GM19043 (cell line): Measurements from ENCODE around the gene FBXO7.

Experiments
- ATAC-seq: cut with Tn5 transposase; IDR thresholded peaks from one replicate; pipeline ENCODE4 v1.9.1; 2021; ENCODE audit warnings: low read depth; ENCODE audit not compliant: unreplicated experiment

FBXO7 gene

DNA sequence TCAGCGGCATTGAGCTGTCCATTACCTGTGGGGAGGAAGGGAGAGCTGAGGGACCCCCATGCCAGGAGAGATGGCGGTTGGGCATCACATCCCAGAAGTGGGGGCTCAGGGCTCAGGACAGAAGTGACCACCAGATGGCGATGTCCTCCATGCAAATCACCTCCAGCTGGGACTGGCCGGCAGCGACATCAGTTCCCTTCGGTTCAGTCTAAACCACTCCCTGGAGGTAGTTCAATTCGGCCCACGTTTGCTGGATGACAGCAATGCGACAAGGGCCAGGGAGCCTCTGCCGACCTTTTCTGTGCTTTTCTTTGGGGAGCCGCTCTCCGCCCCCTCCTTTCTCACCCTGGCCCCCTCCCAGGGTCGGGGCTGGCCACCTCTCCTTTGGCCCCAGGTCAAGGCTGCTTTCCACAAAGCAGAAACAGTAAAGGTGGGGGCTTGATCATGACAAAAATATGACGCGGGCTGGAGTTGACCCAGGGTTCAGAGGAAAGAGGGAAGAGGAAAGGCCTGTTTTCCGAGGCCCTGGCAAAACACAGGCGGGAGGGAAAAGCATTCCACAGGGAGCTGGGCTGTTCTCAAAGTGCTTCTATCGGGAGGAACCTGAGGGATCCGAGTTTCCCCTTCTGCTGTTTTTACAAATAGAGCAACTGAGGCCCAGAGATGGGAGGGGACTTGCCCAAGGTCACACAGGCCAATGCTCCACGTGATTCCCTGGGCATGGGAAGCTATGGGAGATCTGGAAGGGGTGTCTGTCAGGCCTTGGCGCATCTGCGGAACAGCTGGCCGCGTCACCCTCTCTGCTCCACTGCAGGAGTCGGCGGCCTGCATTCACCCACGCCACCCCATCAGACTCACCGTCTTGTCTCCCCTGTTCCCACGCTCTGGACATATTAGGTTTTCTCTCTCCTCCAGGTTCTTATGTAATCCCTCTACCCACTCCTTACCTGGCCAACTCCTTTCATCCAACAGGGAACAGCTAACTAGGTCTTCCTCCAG, 54.7 kb downstream of the FBXO7 start:
- no peak for ATAC-seq

GRCh38 chr22:32531228-32531627, 56.6 kb downstream of the FBXO7 start:
- ATAC-seq: no peak

GRCh38 chr22:32531931-32532819, 57.6 kb downstream of the FBXO7 start:
- no peak for ATAC-seq

DNA sequence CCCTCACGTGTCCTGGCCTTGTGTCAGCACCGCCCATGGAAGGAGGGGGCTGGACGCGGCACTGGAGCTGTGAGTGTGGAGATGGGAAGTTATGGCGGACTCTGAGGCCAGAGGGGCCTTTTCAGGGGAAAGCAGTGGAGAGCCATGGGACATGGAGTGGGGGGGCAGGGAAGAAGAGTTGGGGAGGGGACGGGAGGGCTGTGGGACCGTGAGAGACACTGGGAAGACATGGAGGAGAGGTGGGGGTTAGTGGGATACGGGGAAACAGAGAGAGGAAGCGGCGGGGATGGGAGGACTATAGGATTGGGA, 58.2 kb downstream of the FBXO7 start:
- ATAC-seq: no peak

GRCh38 chr22:32533265-32534111, 58.9 kb downstream of the FBXO7 start:
- no peak for ATAC-seq

DNA sequence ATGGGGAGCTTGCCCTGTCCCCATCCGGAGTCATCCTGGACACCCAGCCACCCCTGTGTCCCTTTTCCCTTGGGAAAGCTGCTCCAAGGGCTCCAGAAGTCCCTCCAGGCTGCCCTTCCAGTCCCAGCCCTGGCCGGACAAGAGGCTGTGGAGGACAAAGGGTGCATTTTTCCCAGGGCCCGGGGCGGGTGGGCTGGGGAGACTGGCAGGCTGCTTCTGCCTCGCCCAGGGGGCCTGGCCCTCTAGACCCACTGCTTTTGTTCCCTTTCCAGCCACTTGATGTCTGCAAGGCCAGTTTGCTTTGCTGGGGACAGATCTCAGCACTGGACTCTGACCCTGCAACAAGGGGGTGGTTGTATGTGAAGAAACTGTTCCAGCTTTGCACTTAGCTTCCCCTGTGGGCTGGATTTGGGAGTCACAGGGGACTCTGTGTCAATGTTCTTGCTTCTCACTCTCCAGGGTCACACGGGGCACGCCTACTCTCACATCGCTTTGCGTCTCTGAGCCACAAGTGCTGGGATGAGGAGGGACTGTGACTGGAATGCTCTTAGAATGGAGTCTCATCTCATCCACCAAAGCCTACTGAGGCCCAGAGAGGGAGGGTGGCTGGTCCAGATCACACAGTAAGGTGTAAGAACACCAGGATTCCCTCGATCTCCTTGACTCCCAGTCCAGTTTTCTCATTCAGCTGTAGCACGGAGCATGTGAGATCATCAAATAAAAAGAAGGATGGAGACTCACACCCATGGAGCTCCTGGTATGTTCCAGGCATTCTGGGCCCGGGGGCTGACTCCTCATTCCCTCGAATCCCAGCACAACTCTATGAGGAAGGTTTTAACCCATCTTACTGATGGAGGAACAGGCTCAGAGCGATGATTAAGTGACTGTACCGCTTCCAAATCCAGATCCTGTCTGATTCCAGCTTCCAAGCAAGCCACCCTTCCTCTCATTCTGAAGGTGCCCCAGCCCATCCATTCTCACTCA, 59.9 kb downstream of the FBXO7 start:
- ATAC-seq: no peak

GRCh38 chr22:32535531-32536190, 61.0 kb downstream of the FBXO7 start:
- ATAC-seq: no peak

DNA sequence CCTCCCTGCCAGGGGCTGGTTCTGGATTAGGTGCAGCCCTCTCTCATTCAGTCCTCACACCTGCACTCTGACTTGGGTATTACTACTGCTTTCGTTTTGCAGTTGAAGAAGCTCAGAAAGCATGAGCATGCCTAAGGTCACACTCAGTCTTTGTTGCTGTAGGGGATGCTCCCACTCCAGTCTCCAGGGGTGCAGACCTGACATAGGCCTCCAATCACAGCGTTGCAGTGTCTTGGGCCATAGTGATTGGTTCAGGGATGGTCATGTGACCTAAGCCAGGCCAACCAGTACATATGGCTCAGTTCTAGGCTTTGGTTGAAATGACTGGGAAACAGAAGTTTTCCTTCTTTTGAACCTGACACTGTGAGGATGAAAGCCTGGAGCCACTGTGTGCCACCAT, 61.7 kb downstream of the FBXO7 start:
- no peak for ATAC-seq

DNA sequence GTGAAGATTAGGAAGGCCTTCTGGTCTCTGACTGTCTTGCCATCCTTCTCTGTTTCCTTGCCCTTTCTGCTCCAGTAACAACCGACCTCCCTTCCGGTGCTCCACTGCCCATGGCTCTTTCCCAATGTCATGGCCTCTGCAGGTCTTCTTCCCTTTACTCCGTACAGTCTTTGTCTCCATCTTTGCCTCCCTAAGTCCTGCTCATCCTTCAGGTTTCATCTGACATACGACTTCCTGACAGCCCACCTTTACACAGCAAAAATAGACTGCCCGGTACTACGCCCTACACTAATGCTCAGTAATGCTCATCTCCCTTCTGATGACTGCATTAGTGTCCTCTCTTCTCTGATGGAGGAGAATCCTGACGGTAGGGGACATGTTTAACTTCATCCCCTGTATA, 63.9 kb downstream of the FBXO7 start:
- ATAC-seq: no peak

DNA sequence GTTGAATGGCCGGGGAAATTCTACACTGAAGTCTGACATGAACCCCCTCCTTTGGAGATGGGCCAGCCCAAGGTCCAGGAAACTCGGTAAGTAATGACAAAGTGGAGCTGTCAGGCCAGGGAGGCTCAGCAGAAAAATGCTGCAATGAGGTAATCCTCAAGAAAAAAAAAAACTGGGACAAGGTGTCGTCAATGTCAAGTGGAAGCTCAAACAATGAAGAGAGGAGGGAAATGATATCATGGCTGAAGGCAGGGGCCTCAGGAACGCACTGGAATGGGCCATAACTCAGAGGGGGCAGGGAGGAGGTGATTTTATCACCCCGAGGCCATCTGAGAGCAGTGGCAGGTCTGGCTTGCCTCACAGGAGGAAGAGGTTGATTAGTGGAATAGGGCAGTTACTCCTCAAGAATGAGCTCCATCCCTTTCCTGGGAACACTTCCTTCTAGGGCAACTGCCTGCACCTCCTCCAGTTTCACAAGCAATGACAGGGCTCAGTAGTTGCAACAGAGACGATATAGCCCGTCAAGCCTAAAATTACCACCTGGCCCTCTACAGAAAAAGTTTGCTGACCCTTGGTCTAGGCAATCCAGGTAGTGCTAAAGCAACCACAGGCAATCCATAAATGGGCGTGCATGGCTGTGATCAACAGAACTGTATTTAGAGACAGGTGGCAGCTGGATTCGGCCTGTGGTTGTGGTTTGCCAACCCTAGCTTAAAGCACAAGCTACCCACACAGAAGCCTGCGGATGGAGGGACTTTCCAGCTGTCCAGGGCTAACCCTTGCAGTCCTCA, 65.2 kb downstream of the FBXO7 start:
- ATAC-seq: no peak

- no peak for ATAC-seq
Observed at GRCh38 chr22:32541481-32541880, 66.9 kb downstream of the FBXO7 start.

GRCh38 chr22:32542066-32542676, 67.6 kb downstream of the FBXO7 start:
- no peak for ATAC-seq

DNA sequence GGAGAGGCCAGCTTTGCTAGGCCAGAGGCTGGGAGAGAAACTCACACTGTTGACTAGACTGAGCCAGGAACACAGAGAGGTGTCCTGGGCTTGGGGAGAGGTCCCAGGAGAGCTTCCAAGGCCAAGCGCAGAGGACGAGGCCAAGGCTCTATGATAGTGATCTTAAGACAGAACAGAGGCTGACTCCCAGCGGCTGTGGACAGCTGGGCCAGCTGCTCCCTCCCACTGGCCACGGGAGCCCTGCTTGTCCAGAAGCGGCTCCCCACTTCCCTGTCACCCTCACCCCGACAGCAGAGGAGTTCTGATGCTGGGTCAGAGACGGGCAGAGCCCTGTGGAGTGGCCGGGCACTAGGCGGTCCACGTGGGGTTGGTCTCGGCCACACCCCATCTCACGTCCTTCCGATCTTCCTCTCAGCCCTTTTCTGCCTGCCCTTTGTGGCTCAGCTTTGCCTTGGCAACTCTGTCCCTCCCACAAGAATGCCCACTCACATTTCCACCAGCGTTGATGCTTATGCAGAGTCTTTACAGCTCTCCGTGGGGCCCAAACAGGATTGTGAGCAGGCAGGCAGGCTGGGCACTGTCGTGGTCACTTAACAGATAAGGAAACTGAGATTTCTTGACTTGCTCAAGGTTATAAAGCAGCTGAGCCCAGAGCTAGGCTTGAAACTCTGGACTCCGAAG, 68.2 kb downstream of the FBXO7 start:
- no peak for ATAC-seq

- ATAC-seq: no peak
Observed at GRCh38 chr22:32544953-32545558, 70.4 kb downstream of the FBXO7 start.

- no peak for ATAC-seq
Observed at GRCh38 chr22:32545801-32546200, 71.2 kb downstream of the FBXO7 start.

DNA sequence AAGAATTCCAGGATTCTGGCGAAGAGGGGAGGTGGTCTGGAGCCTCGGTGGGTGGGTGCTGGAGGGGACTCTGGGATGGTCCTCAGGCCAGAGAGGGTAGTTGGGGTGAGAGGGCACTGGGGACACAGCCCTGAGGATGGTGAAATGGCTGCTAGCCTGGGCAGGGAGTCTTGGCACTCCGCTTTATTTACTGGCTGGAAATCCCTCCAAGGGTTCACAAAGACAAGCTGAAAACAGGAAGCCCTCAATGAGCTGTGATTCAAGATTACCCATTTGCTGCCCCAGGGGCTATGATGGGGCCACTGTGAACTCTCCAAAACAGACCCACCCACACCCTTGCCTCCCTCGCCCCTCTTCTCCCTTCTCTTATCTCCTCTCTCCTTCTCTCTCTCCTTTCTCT, 71.9 kb downstream of the FBXO7 start:
- ATAC-seq: no peak

DNA sequence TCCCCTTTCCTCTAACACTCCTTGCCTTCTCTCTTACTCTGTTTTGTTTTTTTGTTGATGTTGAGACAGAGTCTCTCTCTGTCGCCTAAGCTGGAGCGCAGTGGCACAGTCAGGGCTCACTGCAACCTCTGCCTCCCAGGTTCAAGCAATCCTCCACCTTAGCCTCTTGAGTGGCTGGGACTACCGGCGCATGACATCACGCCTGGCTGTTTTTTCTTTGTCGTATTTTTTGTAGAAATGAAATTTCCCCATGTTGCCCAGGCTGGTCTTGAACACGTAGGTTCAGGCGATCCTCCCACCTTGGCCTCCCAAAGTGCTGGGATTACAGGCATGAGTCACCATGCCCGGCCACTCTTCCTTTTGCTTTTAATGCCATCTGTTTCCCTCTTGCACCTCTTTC, 72.3 kb downstream of the FBXO7 start:
- no peak for ATAC-seq
